ENCODE data around the gene PYGL.
"Not testable (repeated sequence)": the region's sequence is repeated elsewhere in the genome, so short reads cannot be mapped to it uniquely, and the experiment has no call there.

The PYGL gene

DNA sequence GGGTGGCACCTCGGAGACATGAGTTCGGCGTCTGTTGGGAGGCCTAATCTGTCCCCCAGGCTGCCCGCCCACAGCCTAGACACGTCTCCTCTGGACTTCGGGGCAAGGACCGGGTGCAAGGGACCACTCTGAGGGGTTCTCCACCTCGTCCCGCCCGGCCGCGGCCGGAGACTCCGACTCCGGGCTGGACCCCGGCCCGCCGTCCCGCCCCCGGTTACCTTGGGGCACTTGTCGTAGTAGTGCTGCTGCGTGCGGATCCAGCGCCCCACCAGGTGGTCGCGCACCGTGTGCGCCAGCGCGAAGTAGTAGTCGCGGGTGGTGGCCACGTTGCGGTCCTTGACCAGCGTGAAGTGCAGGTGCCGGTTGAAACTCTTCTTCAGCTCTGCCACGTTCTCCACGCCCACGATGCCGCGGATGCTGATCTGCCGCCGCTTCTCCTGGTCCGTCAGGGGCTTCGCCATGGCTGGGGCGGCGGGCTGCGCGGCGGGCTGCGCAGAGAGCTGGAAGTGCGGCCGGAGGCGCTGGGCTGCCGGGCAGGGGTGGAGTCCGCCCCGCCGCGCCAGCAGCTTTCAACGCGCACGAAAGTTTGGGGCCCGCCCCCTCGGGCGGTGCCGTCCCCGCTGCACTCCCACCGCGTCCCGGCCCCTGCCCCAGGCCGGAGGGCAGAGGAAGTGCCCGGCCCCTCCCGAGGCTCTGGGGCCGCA is at the start of gene PYGL:
PYGL (minus strand) TSS at position 541 of the 704 bp plus-strand sequence; CDS start at position 461, 80 bp downstream.
- DNase-seq = peak; percentile 87

DNA sequence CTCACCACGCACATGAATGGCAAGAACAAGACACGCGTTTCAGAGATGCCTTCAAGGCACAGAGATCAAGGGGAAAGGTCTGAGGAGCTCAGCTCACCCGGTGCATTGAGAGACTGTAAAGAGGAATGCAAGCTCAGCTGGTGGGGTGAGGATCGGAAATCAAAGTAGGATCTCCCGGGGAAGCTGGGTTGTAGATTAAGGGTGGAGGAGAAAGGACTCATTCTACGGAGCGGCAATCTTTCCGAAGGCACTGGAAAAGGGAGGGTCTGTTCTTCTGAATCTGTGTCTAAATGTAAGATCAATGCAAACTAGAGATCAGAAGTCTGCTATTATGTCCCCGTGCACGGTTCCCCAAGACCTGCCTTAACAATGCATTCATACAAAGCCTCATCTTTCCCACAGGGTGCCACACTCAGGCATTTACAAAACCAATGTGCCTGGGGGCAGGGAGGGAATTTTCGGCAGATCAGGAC is 41.6 kb upstream of the PYGL start:
- DNase-seq = no peak

DNA sequence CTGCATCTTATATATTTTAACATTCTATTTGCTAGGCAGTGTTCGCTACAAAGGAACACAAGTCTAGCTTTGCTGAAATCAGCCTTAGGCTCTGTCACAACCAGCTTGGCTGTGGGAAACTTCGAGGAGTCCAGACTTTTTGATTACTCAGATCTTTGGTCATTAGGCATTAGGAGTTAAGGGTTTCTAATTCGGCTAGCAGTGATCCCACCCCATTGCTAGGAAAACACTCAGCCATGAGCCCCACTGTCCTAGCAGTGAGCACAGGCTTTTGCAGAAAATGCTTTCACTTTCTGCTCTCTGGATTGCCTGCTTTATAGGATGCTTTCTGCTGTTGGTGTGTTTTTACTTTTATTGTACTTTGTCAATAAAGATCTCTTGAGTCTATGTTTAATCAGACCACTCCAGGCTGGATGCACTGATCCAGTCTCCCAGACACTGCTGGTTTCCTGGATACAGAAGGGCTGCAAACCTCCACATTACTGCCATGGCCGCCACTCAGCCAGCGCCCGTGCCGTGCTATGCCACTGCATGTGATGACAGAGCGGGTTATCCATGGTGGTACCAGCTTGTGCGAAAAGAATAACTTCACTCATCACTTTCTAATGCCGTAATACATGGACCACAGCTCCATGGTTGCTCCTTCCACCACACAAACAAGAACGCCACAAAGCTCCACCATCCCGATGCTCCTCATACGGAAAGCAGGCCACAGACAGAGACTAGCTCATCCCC is 41.0 kb upstream of the PYGL start:
- no peak for DNase-seq

DNA sequence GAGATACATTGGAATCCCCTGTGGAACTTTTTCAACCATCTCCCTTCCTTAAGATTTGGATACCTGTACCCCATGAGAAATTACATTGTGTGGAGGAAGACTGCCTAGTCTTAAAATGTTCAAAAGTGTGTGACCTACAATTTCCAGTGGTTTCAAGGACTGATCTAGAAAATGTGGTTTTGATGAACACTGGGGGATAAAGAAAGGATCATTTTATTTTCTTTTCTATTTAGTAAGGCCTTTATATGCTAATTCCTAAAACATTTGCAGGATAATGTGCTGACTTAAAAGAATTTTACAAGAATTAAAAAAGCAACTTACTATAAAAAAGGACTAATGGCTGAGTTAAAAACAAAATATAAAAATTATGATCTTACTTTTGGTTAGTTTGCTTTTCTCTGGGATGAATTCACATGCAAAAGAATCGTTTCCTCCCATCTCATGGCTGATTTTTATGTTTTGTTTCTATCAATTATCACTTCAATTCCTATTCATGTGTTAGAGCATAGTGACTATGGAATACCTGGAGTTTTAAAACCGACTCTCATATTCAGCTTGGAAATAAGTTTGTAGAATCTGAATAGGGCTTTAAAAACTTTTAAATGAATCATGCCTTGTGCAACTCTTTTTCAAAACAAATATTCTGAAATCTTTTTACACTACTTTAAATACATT is 39.9 kb upstream of the PYGL start:
- DNase-seq = no peak

DNA sequence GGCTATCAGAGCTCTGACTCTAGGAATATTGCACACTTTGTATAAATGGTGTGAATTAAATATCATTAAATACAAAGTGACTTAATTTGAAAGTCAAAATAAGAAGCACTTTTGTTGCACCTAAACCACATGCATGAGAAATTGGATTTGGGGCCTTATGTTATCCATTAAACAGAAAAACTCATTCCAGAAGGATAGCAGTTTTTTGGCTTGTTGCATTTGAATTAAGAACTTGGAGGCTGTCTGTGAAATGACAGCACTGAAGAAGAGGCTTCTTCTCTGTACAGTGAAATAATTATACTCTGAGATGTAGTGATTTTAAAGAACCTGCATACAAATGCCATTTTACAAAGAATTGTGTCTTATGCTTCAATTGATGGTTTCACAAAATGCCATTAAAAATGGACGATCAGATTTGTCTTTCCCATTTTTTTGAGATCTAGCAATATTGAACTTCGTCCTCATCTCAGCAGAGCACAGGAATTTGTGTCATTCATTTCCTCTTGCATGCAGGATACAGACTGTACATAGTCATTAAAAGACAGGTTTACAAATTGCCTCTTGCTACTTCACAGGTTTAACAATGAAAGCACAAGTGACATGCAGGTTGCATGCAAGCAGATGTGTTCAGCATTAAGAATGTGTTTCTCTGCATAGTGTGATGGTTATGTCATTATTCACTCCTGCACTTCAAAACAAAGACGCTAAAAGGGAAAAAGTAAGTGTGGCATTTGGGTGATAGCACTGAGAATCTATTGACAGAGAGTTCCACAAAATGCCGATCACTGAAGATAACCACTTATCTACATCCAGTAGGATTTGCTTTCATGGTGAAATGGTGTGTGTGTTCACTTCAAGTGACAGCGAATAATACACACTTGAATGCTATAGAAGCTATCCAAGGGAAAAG is 35.9 kb upstream of the PYGL start:
- DNase-seq = no peak

DNA sequence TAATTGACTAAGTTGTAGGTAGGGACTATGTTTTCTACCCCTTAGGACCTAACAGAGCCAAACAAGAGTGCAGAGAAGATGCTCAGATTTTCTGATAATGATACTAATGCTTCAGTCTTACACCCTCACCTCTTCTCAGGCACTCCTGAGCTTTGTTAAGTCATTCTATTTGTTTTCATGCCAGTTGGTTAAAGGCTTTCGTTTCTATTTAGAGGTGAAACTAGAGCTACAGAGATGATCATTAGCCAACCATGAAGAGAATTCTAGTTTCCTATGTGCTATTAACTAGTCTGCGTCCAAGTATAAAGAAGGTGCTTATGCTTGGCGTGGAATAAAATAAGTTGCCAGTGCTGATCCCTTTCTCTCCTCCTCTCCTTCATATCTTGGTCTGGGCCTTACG is 34.6 kb upstream of the PYGL start:
- no peak for DNase-seq

DNA sequence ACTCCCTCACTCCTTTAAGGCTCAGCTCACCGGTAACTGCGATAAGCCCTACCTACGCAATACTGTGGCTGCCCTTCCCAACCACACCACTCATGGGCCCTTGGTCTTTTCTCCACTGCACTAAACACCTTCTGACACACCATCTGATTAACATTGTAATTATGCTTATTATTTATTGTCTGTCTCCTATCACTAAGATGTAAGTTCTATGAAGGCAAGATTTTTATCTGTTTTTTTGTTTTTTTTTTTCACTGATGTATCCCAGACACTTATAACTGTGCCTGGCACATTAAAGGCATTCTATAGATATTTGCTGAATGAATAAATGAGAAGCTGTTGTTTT is 34.2 kb upstream of the PYGL start:
- no peak for DNase-seq

DNA sequence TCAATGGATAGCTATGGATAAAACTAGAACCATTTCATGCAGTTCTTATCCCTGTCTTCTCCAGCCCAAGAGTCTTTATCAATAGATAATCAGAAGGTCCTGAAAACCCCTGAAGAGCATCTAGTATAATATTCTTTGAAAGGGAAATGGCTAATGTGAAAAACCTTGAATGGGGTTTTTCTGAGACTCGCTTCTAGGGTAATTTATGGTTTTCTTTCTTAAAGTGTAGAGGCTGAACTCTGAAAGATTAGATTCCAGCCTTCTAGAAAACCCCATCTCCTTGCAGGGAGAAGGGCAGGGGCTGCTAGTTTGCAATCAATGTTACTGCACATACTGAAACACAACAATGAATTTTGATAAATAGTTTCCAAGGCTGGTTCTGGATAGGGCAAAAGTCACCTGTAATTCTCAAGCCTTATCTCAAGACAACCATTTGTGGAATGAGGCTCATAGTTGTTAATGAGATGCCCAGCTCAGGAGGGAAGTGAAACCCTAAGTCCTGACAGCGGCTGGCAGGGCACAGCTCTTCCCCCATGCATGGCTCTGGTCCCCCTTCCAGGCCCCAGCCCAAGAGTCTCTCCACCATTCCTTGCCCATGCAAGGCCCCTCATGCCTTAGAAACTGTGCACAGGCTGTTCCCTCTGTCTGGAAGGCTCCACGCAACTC is 33.7 kb upstream of the PYGL start:
- DNase-seq = peak; percentile 32

DNA sequence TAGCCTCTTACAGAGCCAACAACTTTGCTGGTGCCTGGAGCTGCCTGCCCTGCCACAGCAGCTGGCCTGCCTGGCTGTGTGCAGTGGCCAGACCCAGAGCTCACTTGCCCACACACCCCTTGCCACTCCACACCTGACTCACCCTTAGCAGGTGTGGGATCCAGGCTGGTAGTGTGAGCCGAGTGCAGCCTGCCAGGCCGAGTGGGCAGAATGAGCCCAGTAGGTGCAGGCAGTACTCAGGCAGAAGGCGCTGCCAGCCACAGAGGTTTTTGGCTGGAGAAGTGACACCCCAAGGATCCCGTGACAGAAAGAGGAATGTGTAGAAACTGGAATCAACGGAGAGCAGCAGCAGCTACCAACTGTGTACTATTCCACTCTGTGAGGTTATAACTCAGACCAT is 29.8 kb upstream of the PYGL start:
- DNase-seq = no peak

DNA sequence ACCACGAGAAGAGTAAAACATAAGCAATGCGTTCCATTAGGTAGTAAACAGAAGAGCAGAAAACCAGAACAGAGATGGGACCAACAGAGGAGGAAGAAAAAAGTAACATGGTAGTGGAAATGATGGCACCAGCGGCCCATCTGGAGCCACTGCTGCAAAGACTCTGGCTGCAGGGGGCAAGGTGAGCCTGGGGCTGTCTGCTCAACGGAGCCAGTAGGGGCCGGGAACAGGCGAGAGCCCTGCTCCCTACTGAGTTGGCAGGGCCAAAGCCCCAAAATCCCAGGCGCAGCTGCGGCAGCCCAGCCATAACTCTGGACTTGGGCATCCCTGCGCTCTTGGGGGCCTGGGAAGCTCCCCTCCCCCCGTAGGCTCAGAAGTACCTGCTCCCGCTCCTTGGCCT is 28.5 kb upstream of the PYGL start:
- DNase-seq = no peak

DNA sequence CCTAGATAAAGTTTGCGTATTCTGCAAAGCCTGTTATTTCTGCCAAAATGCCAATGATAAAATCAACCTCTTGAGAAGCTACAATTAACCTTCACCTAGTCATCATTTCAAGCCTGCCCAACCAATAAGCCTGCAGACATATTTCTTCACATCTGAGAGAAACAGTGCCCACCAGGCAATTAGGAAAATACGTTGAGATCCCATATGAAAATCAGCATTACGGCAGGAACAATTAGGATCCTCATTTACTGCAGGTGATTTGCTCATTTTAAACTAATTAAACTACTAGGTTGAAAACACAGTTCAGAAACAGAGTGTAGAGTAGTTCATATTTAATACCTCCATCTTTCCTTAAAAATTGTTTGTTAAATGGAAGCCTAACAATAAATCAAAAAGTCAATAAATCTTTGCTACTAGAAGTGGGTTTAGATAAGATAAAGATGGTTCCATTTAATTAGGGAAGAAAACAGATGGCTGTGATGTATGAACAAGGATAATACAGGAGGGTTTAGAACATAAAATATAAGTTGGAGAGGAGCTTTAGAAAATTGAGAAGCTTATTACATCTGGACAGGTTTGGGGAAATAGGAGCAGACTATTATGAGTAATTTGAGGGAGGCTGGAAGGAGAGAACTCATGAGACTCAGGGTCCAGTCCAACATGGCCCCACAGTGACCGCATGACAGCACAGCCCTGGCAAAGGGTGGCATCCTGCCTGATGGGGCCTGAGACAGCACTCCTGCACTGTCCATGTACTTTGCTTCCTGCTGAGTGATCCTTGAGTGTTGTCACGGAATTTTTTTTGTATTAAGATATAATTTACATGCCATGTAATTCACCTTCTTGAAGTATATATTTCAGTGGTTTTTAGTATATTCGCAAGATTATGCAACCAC is 26.9 kb upstream of the PYGL start:
- DNase-seq = no peak

DNA sequence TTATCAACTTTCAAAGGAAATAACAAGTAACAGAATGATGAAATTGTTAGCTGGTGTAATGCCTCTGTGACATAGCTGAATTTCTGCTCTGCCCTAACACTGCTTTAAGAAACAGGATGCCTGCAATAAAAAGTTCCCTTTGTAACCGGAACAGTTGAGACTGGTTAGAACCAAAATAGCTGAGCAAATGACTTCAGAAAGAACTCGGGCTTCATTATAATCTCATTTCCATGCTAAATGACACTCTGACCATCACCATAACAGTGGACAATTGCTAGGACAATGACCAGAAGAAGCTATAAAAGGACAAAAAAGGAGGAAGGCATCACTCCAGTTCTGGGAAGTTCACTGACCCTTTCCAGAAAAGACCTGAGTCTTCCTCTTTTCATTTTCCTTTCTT is 23.5 kb upstream of the PYGL start:
- peak; percentile 80 for DNase-seq

DNA sequence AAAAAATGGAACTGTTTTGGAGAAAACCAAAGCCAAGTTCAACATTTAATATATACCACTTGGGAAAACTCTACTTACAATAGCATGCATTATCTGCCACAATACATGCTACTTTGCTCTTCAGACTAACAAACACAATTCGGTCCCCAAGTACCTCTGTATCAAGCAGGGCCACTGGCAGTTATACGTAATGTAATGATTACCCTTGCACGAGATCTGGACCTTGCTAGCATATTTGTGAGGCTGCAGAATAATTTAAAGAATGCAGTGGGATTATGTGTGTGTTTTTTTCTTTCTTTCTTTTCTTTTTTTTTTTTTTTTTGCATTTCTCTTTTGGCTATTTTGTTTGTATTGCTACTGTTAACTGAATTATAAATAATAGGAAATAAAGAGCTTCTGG is 22.8 kb upstream of the PYGL start:
- no peak for DNase-seq

DNA sequence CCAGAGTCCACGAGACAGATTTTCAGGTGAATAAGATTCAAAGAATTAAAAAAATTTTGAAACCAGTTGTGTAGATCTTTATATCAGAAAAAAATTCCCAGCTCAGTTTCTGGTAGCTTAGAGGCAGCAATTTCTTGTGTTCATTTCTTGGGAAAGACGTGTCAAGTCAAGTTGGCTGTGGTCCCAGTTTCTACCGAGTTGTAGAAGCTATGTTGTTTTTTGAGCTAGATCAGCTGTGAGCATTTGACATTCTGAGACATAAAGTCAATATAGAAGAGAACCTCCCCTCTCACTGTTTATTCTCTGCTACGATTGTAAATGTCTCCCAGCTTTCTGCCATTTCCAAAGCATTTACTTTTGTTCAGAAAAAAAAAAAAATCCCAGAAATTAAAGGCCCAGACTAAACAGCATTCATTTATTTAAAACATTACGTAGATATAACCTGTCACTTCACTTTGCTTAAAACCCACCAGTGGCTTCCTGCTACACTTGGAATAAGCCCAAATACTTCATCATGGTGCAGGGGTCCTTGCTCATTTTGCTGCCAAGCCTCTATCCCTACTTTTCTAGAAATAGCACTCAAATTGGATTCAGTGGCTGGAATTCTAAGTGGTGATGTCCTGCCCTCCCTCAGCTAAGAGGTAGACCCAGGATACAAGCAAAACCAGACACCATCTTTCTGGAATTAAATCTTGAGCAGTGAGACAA is 20.6 kb upstream of the PYGL start:
- DNase-seq = no peak

DNA sequence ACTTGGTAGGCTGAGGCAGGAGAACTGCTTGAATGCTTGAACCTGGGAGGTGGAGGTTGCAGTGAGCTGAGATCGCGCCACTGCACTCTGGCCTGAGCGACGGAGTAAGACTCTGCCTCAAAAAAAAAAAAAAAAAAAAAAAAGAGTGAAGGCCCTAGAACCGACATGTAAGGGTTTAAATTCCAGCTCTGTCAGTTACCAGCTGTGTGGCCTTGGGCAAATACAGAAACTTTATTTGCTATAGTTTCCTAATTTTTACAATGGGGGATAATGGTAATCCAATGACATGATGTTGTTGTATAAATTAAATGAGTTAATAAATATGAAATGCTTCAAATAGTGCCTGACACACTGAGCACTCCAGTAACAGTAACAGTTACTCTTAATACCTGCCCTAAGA is 19.6 kb upstream of the PYGL start:
- DNase-seq = no peak

DNA sequence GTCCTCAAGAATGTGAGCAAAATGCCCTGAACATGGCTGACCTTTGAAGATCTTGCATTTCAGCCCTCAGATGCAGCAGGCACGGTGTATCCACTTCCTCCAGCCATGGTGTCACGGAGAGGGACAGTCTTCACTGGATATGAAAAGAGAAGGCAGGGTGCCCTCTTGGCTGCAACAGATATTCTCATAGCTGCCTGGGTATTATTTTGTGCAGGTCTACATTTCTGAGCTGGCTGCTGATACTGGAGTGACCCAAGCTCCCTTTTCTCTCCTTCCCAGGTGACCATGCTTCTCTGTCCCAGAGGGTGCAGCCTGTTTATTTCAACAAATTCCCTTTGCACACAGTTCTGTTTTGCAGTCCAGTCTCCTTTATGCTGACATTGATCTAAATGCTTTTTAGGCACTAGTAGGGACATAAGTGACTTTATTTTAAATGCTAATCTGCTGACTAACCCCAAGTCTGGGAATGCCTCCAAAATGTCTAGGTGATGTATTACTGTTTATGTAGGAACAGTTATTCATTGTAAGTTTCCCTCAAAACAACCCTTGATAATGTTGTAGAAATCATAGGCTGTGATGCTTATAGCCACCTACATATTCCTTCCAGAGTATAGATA is 17.4 kb upstream of the PYGL start:
- no peak for DNase-seq

DNA sequence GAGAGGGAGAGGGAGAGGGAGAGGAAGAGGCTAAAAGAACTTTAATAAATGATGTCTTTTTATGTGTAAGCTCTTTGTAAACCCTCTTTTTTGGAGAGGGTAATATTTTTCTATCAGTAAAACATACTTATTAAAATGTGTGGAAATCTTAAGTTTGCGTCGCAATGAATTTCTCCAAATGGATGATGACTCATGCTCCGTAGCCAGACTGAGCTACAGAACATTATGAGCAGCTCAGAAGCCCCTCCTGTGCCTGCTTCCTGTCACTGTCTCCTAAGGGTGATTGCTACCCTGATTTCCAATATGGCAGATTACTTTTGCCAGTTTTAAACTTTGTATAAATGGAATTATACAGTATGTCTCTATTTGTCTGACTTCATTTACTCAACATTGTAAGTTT is 13.0 kb upstream of the PYGL start:
- DNase-seq = peak; percentile 61

DNA sequence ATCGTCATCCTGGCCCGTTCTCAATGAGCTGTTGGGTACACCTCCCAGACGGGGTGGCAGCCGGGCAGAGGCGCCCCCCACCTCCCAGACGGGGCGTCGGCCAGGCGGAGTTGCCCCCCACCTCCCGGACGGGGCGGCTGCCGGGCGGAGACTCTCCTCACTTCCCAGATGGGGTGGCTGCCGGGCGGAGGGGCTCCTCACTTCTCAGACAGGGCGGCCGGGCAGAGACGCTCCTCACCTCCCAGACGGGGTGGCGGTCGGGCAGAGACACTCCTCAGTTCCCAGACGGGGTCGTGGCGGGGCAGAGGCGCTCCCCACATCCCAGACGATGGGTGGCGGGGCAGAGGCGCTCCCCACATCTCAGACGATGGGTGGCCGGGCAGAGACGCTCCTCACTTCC is 12.1 kb upstream of the PYGL start:
- DNase-seq = not testable (repeated sequence)

DNA sequence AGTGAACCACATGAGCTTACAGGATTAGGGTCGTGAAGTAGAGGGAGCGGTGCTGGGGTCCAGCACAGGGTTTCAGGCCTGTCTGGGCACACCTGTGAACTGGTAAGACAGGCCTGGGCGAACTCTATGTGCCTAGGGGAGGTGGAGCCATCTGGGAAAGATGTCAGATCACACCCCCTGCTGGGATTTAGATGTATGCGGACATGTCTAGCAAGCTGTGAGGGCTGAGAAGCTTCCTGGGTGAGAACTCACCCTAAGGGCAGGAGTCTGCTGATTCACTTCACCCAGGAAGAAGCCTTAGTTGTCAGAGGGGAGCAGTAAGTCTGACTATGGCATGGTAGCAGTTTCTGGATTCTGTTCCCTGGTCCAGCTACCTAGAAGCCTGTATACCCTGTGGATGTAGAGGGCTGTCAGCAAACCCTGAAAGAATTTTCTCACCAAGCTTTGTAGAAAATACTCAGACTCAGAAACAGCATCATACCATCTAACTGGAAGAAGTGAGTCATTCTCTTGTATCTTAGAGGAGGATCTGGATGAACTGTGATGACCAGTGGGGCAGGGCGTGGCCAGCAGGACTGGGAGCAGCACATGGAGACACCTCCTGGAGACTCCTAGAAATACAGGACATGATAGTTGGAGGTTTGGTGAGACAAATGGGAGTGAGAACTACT is 11.2 kb upstream of the PYGL start:
- peak; percentile 94 for DNase-seq

Measured in suppressor macrophage treated with lipopolysaccharide for 4 hours (primary cell).